Nephron progenitor cell (in vitro differentiated cells): ENCODE results near the gene MYO3B.
"Not testable (repeated sequence)": the region's sequence is repeated elsewhere in the genome, so short reads cannot be mapped to it uniquely, and the experiment has no call there.

ENCODE experiments used
- DNase-seq: peaks from one replicate; pipeline ENCODE4 v3.0.0; 2021
- H3K27ac Mint-ChIP-seq: 2 replicates; pipeline ENCODE4 v1.8.0; 2021; ENCODE audit warnings: mild to moderate bottlenecking, moderate library complexity, mixed read lengths
- H3K27me3 Mint-ChIP-seq: 2 replicates; pipeline ENCODE4 v1.8.0; 2021; ENCODE audit warnings: mild to moderate bottlenecking, low read depth, mixed read lengths; ENCODE audit not compliant: poor library complexity
- H3K36me3 Mint-ChIP-seq: 2 replicates; pipeline ENCODE4 v1.8.0; 2021; ENCODE audit warnings: low read depth, mixed read lengths
- H3K4me1 Mint-ChIP-seq: 2 replicates; pipeline ENCODE4 v1.8.0; 2021; ENCODE audit warnings: mixed read lengths
- H3K4me3 Mint-ChIP-seq: 2 replicates; pipeline ENCODE4 v1.8.0; 2021; ENCODE audit warnings: mild to moderate bottlenecking, moderate library complexity, mixed read lengths
- H3K9me3 Mint-ChIP-seq: 2 replicates; pipeline ENCODE4 v1.8.0; 2021; ENCODE audit warnings: mild to moderate bottlenecking, moderate library complexity, mixed read lengths
- TF ChIP-seq, protein P1 (sequence below): fragments of 200-600 bp; sonication (generic); IDR thresholded peaks from 2 replicates; pipeline ENCODE4 v1.5.0; 2021; ENCODE audit warnings: antibody characterized with exemption

MYO3B gene

GRCh38 chr2:170267071-170267470 lies 89.1 kb downstream of the MYO3B start:
- DNase-seq = no peak
- Mint-ChIP-seq H3K27ac (no peak overlapping the region), H3K36me3 (peaks cover 7% of the 10 kb centered on the region), H3K9me3 (peaks cover 26% of the 10 kb centered on the region), H3K27me3 (peaks cover 3% of the 10 kb centered on the region), H3K4me1 (no peaks in the 10 kb centered on the region), H3K4me3 (no peak overlapping the region)
- TF ChIP-seq, protein P1, sequence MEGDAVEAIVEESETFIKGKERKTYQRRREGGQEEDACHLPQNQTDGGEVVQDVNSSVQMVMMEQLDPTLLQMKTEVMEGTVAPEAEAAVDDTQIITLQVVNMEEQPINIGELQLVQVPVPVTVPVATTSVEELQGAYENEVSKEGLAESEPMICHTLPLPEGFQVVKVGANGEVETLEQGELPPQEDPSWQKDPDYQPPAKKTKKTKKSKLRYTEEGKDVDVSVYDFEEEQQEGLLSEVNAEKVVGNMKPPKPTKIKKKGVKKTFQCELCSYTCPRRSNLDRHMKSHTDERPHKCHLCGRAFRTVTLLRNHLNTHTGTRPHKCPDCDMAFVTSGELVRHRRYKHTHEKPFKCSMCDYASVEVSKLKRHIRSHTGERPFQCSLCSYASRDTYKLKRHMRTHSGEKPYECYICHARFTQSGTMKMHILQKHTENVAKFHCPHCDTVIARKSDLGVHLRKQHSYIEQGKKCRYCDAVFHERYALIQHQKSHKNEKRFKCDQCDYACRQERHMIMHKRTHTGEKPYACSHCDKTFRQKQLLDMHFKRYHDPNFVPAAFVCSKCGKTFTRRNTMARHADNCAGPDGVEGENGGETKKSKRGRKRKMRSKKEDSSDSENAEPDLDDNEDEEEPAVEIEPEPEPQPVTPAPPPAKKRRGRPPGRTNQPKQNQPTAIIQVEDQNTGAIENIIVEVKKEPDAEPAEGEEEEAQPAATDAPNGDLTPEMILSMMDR = no peak

GRCh38 chr2:170270278-170270864 lies 92.4 kb downstream of the MYO3B start:
- Mint-ChIP-seq H3K27me3 (peaks cover 3% of the 10 kb centered on the region), H3K27ac (no peak overlapping the region), H3K4me1 (no peaks in the 10 kb centered on the region), H3K9me3 (no peaks in the 10 kb centered on the region), H3K36me3 (no peaks in the 10 kb centered on the region), H3K4me3 (no peak overlapping the region)
- no peak for DNase-seq
- TF ChIP-seq, protein P1 = no peak

GRCh38 chr2:170271340-170271739 lies 93.4 kb downstream of the MYO3B start:
- H3K4me1 Mint-ChIP-seq = no peaks in the 10 kb centered on the region
- peaks cover 3% of the 10 kb centered on the region for H3K27me3 Mint-ChIP-seq
- no peak overlapping the region for H3K4me3 Mint-ChIP-seq
- no peak overlapping the region for H3K27ac Mint-ChIP-seq
- no peaks in the 10 kb centered on the region for H3K9me3 Mint-ChIP-seq
- DNase-seq = no peak
- TF ChIP-seq, protein P1 = no peak
- H3K36me3 Mint-ChIP-seq = no peaks in the 10 kb centered on the region

GRCh38 chr2:170276056-170276455 lies 98.1 kb downstream of the MYO3B start:
- Mint-ChIP-seq H3K4me1 (no peaks in the 10 kb centered on the region), H3K27ac (no peak overlapping the region), H3K27me3 (peaks cover 8% of the 10 kb centered on the region), H3K36me3 (no peaks in the 10 kb centered on the region), H3K9me3 (peaks cover 11% of the 10 kb centered on the region), H3K4me3 (no peak overlapping the region)
- DNase-seq = no peak
- TF ChIP-seq, protein P1 = no peak

- Mint-ChIP-seq H3K27ac (no peak overlapping the region), H3K36me3 (no peaks in the 10 kb centered on the region), H3K27me3 (peaks cover 8% of the 10 kb centered on the region), H3K9me3 (peaks cover 16% of the 10 kb centered on the region), H3K4me3 (no peak overlapping the region), H3K4me1 (no peaks in the 10 kb centered on the region)
- TF ChIP-seq, protein P1 = no peak
- DNase-seq = no peak
These were observed 99.1 kb downstream of the MYO3B start for GRCh38 chr2:170276925-170277629.

DNA sequence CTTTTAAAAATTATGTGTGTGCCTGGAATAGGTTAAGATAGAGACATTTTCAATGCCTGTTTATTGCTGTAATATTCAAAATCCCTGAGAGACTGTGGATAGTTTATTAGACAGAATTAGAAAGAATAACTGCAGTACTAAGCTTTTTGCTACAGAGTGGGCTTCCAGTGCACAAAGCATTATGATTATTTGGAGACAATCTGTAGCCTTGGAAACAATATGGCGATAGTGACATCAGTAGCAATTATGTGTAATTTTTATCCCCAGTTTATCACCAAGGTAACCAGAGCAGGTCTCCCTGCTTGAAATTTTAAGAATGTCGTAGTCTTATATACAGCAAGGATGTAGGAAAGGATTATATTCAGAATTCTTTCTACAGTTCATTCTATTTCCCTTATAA lies 100.0 kb downstream of the MYO3B start:
- no peak overlapping the region for H3K4me3 Mint-ChIP-seq
- TF ChIP-seq, protein P1 = no peak
- no peaks in the 10 kb centered on the region for H3K4me1 Mint-ChIP-seq
- peaks cover 17% of the 10 kb centered on the region for H3K9me3 Mint-ChIP-seq
- no peak for DNase-seq
- H3K36me3 Mint-ChIP-seq = no peaks in the 10 kb centered on the region
- H3K27ac Mint-ChIP-seq = no peak overlapping the region
- H3K27me3 Mint-ChIP-seq = peaks cover 8% of the 10 kb centered on the region

GRCh38 chr2:170279615-170280014 lies 101.7 kb downstream of the MYO3B start:
- not testable (repeated sequence) for H3K4me3 Mint-ChIP-seq, H3K4me1 Mint-ChIP-seq, H3K36me3 Mint-ChIP-seq, DNase-seq, H3K27me3 Mint-ChIP-seq, H3K27ac Mint-ChIP-seq
- H3K9me3 Mint-ChIP-seq = peaks cover 17% of the 10 kb centered on the region
